ENCODE measurements around the gene EBNA1BP2.

EBNA1BP2 gene

DNA sequence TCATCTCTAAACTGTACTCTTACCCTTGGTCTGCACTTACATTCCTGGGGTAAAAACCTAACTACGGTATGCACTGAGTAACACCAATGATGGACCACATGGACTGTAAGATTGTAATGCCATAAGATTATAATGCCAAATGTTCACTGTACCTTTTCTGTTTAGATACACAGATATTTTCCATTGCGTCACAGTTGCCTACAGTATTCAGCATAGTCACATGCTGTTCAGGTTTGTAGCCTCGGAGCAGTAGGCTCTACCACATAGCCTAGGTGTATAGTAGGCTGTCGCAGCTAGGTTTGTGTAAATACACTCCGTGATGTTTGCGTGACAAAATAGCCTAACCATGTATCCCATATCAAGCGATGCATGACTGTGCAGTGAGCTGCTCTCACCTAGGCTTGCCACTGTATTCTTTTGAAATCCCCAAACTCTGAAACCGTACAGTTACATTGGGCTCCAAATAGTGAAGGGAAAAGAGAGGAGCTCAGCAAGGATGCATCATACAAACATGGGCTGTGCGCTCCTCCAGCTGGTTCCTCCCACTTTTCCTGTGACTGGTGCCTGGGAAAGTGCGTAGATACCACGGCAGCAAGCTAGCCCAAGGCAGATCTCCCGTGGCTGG is 35.3 kb upstream of the EBNA1BP2 start:
- TF ChIP-seq POLR2A (IDR thresholded peaks at IDR 0.05; ENCODE audit: extremely low read depth, insufficient read length), result no peak
- TF ChIP-seq, protein P1, sequence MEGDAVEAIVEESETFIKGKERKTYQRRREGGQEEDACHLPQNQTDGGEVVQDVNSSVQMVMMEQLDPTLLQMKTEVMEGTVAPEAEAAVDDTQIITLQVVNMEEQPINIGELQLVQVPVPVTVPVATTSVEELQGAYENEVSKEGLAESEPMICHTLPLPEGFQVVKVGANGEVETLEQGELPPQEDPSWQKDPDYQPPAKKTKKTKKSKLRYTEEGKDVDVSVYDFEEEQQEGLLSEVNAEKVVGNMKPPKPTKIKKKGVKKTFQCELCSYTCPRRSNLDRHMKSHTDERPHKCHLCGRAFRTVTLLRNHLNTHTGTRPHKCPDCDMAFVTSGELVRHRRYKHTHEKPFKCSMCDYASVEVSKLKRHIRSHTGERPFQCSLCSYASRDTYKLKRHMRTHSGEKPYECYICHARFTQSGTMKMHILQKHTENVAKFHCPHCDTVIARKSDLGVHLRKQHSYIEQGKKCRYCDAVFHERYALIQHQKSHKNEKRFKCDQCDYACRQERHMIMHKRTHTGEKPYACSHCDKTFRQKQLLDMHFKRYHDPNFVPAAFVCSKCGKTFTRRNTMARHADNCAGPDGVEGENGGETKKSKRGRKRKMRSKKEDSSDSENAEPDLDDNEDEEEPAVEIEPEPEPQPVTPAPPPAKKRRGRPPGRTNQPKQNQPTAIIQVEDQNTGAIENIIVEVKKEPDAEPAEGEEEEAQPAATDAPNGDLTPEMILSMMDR (IDR thresholded peaks at IDR 0.05; ENCODE audit: low read depth, low read length), result no peak
- DNase-seq (ENCODE audit: low read depth), result no peak
- H3K4me3 ChIP-seq (ENCODE audit: low read depth, low read length), result no peak overlapping the region

DNA sequence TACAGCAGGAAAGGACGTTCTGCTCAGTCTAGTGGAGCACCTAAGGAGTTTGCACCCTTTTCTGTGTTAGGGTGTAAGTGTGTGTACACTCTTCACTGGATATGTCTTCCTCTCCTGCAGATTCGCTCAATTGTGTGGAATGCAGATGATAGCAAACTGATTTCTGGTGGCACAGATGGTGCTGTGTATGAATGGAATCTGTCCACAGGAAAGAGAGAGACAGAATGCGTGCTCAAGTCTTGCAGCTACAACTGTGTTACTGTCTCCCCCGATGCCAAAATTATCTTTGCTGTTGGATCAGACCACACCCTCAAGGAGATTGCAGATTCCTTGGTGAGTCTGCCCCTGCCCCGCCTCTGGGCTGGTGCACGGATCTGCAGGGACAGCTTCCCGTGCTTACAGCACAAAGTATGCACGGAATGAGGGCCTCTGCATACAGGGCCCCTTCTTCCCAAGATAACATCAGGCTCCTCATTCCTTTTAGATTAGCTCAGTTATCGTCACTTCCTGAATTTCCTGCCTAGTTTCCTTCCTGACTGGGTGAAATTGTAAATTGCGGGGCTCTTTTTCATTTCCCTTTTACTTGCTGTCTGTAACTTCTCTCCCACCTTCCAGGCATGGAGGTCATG is 34.6 kb upstream of the EBNA1BP2 start:
- DNase-seq (ENCODE audit: low read depth), result no peak
- no peak overlapping the region for H3K4me3 ChIP-seq (ENCODE audit: low read depth, low read length)

DNA sequence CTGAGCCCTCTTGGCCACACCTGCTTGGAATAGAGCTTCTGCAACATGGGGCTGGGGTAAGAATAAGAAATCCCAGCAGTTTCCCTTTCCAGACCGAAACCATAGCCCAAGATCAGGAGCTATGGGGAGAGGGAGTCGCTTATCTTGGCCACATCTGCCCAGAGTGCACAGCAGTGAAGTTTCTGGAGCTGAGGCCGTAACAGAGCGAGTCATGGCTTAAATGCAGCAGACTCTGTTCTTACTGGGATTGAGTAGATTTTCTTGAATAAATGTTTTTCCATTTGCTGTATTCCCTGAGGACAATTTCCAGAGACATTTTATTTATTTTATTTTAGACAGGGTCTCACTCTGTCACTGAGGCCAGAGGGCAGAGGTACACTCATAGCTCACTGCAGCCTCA is 33.6 kb upstream of the EBNA1BP2 start:
- no peak overlapping the region for H3K4me3 ChIP-seq (ENCODE audit: low read depth, low read length)
- TF ChIP-seq, protein P2, sequence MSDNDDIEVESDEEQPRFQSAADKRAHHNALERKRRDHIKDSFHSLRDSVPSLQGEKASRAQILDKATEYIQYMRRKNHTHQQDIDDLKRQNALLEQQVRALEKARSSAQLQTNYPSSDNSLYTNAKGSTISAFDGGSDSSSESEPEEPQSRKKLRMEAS (IDR thresholded peaks at IDR 0.05; ENCODE audit: low read depth, low read length), result no peak
- TF ChIP-seq POLR2A (IDR thresholded peaks at IDR 0.05; ENCODE audit: extremely low read depth, insufficient read length) (no peak), MYC (IDR thresholded peaks at IDR 0.05; ENCODE audit: low read depth, low read length) (no peak)
- TF ChIP-seq, protein P1 (IDR thresholded peaks at IDR 0.05; ENCODE audit: low read depth, low read length), result no peak
- DNase-seq (ENCODE audit: low read depth), result no peak

More for the DNA sequence above, 34.6 kb upstream of the EBNA1BP2 start:
- TF ChIP-seq, protein P1 (IDR thresholded peaks at IDR 0.05; ENCODE audit: low read depth, low read length), result no peak
- TF ChIP-seq MYC (IDR thresholded peaks at IDR 0.05; ENCODE audit: low read depth, low read length), result no peak

DNA sequence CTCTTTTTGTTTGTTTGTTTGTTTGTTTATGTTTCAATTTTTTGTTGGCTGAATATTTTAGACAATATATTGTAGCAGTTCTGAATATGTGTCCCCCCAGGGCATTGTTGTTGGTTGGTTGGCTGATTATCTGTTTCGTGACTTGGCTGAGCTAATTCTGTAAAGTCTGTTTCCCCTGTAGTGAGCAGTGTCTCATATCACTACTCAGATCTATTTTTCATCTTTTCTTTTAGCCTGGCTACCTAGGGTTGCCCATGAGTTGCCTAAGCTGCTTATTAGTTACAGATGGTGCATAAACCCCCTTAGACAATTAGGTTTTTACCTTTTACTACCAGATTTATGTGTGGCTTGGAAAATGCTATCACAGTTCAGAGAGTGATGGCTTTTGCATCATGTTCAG is 32.3 kb upstream of the EBNA1BP2 start:
- DNase-seq (ENCODE audit: low read depth), result no peak
- no peak overlapping the region for H3K4me3 ChIP-seq (ENCODE audit: low read depth, low read length)
- TF ChIP-seq POLR2A (IDR thresholded peaks at IDR 0.05; ENCODE audit: extremely low read depth, insufficient read length), result no peak

DNA sequence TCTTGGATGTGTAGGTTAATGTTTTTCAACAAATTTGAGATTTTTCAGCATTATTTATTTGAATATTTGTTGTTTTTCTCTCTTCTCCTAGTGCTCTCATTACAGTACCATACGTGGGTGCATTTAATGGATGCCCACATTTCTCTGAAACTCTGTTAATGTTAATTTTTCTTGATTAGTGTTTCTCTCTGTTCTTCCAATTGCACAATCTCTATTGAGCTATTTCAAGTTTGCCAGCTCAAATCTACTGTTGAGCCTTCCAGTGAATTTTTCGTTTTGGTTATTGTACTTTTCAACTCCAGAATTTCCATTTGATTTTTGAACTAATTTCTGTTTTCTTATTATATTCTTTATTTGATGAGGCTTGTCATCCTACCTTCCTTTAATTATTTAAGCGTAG is 31.8 kb upstream of the EBNA1BP2 start:
- no peak for DNase-seq (ENCODE audit: low read depth)
- no peak overlapping the region for H3K4me3 ChIP-seq (ENCODE audit: low read depth, low read length)
- no peak for TF ChIP-seq MYC (IDR thresholded peaks at IDR 0.05; ENCODE audit: low read depth, low read length)
- TF ChIP-seq, protein P1 (IDR thresholded peaks at IDR 0.05; ENCODE audit: low read depth, low read length), result no peak
- TF ChIP-seq, protein P2 (IDR thresholded peaks at IDR 0.05; ENCODE audit: low read depth, low read length), result no peak
- no peak for TF ChIP-seq POLR2A (IDR thresholded peaks at IDR 0.05; ENCODE audit: extremely low read depth, insufficient read length)

DNA sequence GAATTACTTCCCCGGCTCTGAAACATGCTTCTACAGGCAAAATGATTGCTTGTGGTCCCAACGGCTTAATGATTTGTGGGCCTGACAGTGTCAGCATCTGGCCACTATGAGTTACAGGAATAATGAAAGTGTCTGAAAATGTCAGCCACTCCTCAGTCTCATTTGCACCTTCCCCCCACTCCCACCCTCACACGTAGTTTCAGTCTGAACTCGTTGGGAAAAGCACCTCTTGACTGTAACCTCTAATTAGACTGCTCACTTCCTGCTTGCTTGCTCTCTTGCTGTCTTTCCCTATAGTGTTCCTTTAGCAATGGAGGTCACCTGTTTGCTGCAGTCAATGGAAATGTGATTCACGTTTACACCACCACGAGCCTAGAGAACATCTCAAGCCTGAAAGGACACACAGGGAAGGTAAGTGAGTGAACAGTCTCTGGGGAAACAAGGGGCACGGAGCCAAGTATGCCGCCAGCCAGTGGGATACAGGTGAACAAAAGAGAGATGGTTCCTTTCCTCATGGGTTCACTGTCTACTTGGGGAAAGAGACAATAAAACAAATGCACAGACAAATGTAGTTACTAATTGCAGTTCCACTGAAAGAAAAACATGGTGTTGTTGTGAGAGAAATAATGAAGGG is 27.1 kb upstream of the EBNA1BP2 start:
- H3K4me3 ChIP-seq (ENCODE audit: low read depth, low read length), result no peak overlapping the region
- TF ChIP-seq, protein P2 (IDR thresholded peaks at IDR 0.05; ENCODE audit: low read depth, low read length), result no peak
- TF ChIP-seq MYC (IDR thresholded peaks at IDR 0.05; ENCODE audit: low read depth, low read length) (no peak), POLR2A (IDR thresholded peaks at IDR 0.05; ENCODE audit: extremely low read depth, insufficient read length) (no peak)
- TF ChIP-seq, protein P1 (IDR thresholded peaks at IDR 0.05; ENCODE audit: low read depth, low read length), result no peak
- no peak for DNase-seq (ENCODE audit: low read depth)
